Uterine smooth muscle cell (primary cell): ENCODE measurements around the gene RHOB. TPM values are rescaled to one million over a fixed set of nuclear protein-coding genes. Genes with fewer than 3 reads are reported as not detected.

Experiments
- total RNA-seq: library from RNA; depleted of rRNA; stranded (reverse); fragments of >200 nt; gene quantifications from 2 replicates; pipeline ENCODE4 v1.2.3, GENCODE V29; 2014

The RHOB gene
- 69.7 and 99.0 TPM in 2 replicates for total RNA-seq

DNA sequence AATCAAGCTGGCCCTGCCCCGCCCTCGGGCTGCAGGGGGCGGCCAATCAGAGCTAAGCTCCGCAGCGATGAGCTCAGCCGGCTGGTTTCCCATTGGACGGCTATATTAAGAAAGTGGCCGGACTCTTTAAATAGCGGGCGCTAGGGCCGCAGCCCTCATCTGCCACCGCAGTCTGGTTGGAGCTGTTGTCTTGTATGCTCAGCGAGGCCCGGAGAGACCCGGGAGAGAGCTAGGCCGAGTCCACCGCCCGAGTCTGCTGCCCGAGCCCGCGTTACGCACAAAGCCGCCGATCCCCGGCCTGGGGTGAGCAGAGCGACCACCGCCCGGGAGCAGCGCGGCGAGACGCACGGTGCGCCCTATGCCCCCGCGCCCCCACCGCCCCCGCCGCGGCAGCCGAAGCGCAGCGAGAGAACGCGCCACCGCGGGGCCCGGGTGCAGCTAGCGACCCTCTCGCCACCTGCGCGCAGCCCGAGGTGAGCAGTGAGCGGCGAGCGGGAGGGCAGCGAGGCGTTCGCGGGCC is at the start of gene RHOB:
Gene RHOB (plus strand): TSS at position 158 of the 520 bp plus-strand sequence. CDS start 392 bp downstream, outside the sequence.

Other genes starting within 250 kb of the RHOB start
- 99.2 and 117 TPM in 2 replicates for gene SDC1, start 221.9 kb upstream of the RHOB start, total RNA-seq
- 53.6 and 56.6 TPM in 2 replicates for gene PUM2, start 96.2 kb upstream of the RHOB start, total RNA-seq
- 35.6 and 49.5 TPM in 2 replicates for gene HS1BP3, start 204.0 kb downstream of the RHOB start, total RNA-seq
- 4.0 and 4.1 TPM in 2 replicates for gene GDF7, start 220.1 kb downstream of the RHOB start, total RNA-seq